ENCODE data around the gene GPR143. TPM values are rescaled to one million over a fixed set of nuclear protein-coding genes. Genes with fewer than 3 reads are reported as not detected.
A peak's percentile ranks its signal among the peaks of the same experiment; 100 is the strongest.

Gene GPR143
- total RNA-seq, 1 donor from 2014 or later, result 2.4 TPM

DNA sequence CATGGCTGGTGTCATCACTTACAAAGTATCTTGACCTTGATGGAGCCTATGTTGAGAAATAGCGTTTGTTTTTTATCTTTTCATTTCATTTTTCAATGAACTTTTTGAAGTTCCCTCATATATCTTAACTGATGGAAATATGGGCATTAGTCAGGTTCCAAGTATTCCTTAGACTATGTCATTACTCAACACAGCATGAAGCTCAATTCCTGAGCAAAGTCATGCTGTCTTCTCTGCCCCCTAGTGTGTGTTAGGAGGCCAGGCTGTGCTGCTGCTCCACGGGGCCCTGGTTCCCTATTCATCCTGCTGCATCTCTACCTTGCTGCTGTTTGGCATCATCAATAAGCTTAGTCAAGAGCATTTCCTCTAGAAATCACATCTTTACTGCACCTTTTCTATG lies 40.9 kb downstream of the GPR143 start:
- no peaks in the 10 kb centered on the region for H3K4me1 Mint-ChIP-seq
- no peaks in the 10 kb centered on the region for H3K27me3 Mint-ChIP-seq (ENCODE audit: low read depth)
- DNase-seq (ENCODE audit: low read depth, low spot score), result no peak
- peaks cover 25% of the 10 kb centered on the region for H3K9me3 Mint-ChIP-seq
- peaks cover 73% of the 10 kb centered on the region for H3K36me3 Mint-ChIP-seq (ENCODE audit: low read depth)
- no peak for TF ChIP-seq CTCF (conservative IDR thresholded peaks at IDR 0.05)
- H3K4me3 Mint-ChIP-seq, result no peak overlapping the region
- H3K27ac Mint-ChIP-seq (ENCODE audit: unreplicated experiment), result no peak overlapping the region

DNA sequence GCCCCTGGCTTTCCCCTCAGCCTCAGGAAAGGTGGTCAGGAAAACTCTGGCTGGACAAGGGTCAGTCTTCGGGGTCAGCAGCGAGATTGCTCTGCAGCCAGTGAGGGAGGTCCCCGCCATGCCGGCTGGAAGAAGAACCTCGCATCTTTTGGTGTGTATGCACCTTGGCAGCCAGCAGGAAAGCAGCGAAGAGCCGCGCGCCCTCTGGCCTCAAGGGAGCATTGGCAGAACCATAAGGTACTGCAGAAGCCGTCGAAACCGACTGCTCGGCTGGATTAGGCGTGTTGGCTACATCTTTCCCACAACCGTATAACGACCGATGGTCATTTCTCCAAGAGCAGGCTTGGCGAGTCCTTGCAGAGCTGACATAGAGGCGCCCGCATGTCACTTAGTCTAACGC lies 48.3 kb downstream of the GPR143 start:
- TF ChIP-seq CTCF (conservative IDR thresholded peaks at IDR 0.05), result no peak
- no peak for DNase-seq (ENCODE audit: low read depth, low spot score)
- H3K4me1 Mint-ChIP-seq, result no peaks in the 10 kb centered on the region
- no peak overlapping the region for H3K4me3 Mint-ChIP-seq
- no peaks in the 10 kb centered on the region for H3K27me3 Mint-ChIP-seq (ENCODE audit: low read depth)
- H3K27ac Mint-ChIP-seq (ENCODE audit: unreplicated experiment), result no peak overlapping the region
- H3K36me3 Mint-ChIP-seq (ENCODE audit: low read depth), result peaks cover 63% of the 10 kb centered on the region
- peaks cover 19% of the 10 kb centered on the region for H3K9me3 Mint-ChIP-seq

DNA sequence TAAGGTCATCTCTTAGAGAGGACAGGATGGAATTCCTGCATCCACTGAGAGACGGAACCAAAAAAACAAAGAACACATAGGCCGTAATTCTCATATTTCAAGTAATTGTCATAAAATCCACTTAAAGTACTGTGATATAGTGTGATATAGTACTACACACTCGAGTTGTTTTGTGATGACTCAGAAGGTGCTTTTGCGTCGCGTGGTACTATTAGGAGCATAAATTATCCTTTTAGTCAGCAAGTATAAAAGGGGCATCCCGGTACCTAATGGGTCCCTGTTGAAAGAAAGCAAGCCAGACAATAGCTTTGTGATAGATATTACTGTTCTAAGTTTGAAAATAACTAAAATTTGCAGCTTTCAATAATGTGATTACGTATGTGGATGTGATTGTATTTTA lies 55.3 kb downstream of the GPR143 start:
- DNase-seq (ENCODE audit: low read depth, low spot score), result no peak
- no peak overlapping the region for H3K4me3 Mint-ChIP-seq
- peaks cover 4% of the 10 kb centered on the region for H3K9me3 Mint-ChIP-seq
- no peak overlapping the region for H3K27ac Mint-ChIP-seq (ENCODE audit: unreplicated experiment)
- H3K4me1 Mint-ChIP-seq, result peaks cover 7% of the 10 kb centered on the region
- no peak for TF ChIP-seq CTCF (conservative IDR thresholded peaks at IDR 0.05)
- H3K36me3 Mint-ChIP-seq (ENCODE audit: low read depth), result peaks cover 21% of the 10 kb centered on the region
- no peaks in the 10 kb centered on the region for H3K27me3 Mint-ChIP-seq (ENCODE audit: low read depth)

DNA sequence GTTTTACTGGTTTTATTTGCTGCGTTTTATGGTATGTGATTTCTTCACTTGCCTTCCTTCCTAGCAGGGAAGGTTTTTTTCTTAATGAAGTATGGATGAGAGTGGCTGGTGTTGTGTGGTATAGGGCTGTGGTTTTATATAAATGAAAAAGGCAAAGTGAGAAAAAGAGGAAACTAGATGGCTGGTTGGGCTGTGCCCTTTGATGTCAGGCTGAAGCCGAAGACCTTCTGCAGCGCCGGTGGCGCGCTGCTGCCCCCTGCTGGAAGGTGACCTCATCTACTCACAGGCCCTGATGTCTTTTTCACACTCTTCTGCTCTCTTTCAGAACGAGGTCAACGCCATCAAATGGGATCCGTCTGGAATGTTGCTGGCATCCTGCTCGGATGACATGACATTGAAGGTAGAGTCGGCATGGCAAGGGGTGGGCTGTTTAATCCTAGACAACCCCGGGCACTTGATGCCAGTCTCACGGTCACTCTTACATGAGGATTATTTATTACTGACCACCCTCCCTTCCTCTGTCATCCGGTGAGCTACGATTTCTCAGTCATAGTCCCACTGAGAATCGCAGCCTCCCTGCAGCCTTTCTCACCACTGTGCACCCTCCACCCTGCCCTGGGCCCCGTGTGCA lies 56.6 kb downstream of the GPR143 start:
- TF ChIP-seq CTCF (conservative IDR thresholded peaks at IDR 0.05), result peak; percentile 84
- Mint-ChIP-seq H3K36me3 (ENCODE audit: low read depth) (peaks cover 25% of the 10 kb centered on the region), H3K9me3 (peaks cover under 1% of the 10 kb centered on the region), H3K4me3 (no peak overlapping the region), H3K4me1 (peaks cover 7% of the 10 kb centered on the region), H3K27ac (ENCODE audit: unreplicated experiment) (no peak overlapping the region), H3K27me3 (ENCODE audit: low read depth) (no peaks in the 10 kb centered on the region)
- peak; percentile 68 for DNase-seq (ENCODE audit: low read depth, low spot score)

- no peak overlapping the region for H3K4me3 Mint-ChIP-seq
- no peak overlapping the region for H3K27ac Mint-ChIP-seq (ENCODE audit: unreplicated experiment)
- no peaks in the 10 kb centered on the region for H3K27me3 Mint-ChIP-seq (ENCODE audit: low read depth)
- TF ChIP-seq CTCF (conservative IDR thresholded peaks at IDR 0.05), result no peak
- no peak for DNase-seq (ENCODE audit: low read depth, low spot score)
- peaks cover 7% of the 10 kb centered on the region for H3K4me1 Mint-ChIP-seq
- H3K9me3 Mint-ChIP-seq, result no peaks in the 10 kb centered on the region
- peaks cover 28% of the 10 kb centered on the region for H3K36me3 Mint-ChIP-seq (ENCODE audit: low read depth)
Observed at GRCh38 chrX:9708086-9708485, 57.6 kb downstream of the GPR143 start.
